ENCODE data around the gene CYTH2.
"Not testable (repeated sequence)": the region's sequence is repeated elsewhere in the genome, so short reads cannot be mapped to it uniquely, and the experiment has no call there.

DNA sequence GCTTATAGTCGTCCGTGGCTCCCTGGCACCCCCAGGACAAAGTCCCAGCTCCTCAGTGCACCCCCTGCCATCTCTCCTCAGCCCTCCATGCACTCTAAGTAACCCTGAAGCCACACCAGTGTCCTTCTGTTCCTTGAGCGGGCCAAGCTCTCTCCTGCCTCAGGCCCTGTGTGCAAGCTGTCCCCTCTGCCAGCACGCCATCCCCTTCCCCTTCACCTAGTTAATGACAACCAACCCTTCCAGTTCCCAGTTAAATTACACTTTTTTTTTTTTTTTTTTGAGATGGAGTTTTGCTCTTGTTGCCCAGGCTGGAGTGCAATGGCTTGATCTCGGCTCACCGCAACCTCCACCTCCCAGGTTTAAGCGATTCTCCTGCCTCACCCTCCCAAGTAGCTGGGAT, 19.3 kb downstream of the CYTH2 start:
- TF ChIP-seq, protein P1, sequence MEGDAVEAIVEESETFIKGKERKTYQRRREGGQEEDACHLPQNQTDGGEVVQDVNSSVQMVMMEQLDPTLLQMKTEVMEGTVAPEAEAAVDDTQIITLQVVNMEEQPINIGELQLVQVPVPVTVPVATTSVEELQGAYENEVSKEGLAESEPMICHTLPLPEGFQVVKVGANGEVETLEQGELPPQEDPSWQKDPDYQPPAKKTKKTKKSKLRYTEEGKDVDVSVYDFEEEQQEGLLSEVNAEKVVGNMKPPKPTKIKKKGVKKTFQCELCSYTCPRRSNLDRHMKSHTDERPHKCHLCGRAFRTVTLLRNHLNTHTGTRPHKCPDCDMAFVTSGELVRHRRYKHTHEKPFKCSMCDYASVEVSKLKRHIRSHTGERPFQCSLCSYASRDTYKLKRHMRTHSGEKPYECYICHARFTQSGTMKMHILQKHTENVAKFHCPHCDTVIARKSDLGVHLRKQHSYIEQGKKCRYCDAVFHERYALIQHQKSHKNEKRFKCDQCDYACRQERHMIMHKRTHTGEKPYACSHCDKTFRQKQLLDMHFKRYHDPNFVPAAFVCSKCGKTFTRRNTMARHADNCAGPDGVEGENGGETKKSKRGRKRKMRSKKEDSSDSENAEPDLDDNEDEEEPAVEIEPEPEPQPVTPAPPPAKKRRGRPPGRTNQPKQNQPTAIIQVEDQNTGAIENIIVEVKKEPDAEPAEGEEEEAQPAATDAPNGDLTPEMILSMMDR (IDR thresholded peaks at IDR 0.05): not testable (repeated sequence)
- TF ChIP-seq EZH2 (IDR thresholded peaks at IDR 0.05): not testable (repeated sequence)
